ENCODE measurements around the gene XPNPEP3.
"Not testable (repeated sequence)": the region's sequence is repeated elsewhere in the genome, so short reads cannot be mapped to it uniquely, and the experiment has no call there.

The XPNPEP3 gene

DNA sequence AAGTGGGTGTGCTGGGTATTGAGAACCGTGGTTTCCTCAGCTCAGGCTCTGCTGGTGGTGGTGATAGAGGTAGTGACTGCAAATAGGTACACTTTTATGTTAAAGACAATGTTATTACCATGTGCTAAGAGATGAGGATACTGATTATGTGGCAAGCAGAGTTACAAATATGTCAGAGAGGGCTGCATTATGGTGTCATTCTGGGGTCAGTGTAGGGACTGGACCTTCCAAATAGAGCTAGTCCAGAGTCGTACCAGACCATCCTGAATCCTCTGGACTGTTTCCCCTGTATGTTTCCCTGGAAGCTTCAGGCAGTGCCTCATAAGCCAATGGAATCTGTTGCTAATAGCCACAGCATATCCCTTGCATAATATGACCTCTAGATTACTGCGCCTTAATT, 5.1 kb downstream of the XPNPEP3 start, which contains the start of gene DNAJB7:
TSS of gene DNAJB7 (minus strand) at position 101 of the 400 bp plus-strand sequence. CDS start 119 bp downstream, outside the sequence.
- no peak for DNase-seq

DNA sequence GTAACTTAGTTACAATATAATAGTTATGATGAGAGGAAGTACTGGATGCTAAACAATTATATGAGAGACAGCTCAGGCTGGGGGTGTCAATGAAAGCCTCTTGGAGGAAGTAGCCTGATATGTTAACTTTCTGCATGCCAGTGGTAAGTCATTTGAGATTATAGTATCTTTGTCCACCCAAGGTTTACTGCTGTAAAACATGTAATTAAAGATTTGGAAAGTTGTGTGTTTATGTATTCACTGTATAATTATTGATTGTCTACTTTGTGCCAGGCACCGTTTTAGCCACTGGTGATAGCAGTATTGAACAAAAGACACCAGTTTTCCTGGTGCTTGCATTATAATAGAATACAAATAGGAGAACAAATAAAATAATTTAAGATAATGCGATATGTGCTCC, 5.6 kb downstream of the XPNPEP3 start:
- DNase-seq, result no peak

DNA sequence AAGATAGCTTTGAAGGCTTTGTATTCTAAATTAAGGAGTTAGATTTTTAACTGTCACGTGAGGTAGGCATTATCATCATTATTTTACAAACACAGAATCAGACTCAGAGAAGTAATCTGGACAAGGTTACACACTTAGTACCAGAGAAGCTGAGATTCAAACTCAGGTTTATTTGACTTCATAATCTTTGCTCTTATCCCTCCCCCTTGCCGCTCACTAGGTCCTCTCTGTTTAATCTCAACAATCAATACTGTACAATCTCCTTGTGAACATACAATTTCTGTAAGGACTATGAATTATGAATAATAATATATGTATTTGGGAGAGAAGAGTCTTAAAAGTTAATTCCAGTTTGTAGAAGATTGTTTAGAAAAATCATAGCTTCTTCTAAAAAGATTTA, 10.2 kb downstream of the XPNPEP3 start:
- no peak for DNase-seq

DNA sequence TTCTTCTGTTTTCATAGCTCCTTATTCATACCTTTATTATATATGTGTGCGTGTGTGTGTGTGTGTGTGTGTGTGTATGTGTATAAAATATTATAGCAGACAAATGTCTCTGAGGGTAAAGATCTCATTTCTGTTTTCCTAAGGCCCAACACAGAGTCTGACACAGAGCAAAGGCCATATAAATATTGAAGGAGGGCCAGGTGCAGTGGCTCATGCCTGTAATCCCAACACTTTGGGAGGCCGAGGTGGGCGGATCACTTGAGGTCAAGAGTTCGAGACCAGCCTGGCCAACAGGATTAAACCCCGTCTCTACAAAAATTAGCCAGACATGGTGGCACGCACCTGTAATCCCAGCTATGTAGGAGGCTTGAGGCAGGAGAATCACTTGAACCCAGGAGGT, 11.4 kb downstream of the XPNPEP3 start:
- DNase-seq, result not testable (repeated sequence)

DNA sequence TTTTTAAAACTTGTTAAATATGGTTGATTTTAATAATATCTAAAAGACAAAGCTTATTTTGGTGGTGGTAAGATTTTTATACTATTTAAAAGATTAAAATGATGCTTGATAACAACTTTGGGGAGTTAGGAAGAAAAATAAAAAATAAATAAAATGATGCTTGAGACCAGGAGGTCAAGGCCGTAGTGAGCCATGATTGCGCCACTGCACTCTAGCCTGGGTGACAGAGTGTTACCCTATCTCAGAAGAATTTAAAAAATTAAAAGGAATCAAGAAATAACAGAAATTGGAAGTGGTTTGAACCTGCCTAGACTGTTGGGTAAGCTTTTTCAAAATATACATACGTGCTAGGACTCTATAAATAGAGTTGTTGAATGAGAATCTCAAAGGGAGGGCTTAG, 17.1 kb downstream of the XPNPEP3 start:
- no peak for DNase-seq

DNA sequence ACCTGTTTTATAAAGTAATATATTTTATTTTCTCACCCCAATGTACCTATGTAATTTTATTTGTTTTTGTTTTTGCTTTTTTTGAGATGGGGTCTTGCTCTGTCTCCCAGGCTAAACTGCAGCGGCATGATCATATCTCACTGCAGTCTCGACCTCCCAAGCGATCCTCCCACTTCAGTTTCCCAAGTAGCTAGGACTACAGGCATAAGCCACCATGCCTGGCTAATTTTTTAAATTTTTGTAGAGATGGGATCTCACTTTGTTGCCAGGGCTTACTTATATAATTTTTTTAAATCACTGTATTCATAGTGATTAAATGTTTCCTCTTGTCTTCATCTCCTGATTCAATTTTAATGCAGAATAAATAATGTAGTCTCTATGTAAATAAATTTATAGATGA, 18.2 kb downstream of the XPNPEP3 start:
- no peak for DNase-seq

DNA sequence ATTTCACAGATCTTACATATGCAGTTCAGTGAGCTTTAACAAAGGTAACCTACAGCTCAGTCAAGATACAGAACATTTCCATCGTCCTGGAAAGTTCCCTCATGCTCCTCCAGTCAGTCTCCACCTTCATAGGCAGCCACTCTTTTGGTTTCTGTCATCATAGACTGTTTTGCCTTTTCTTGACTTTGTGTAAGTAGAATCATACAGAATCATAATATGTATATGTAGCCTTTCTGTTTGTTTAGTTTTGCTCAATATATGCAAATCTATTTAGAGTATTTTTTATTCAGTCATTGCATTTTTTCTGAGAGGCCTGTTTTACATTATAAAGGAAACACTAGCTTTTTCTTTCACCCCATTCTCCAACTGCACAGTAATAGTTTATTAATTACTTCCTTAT, 20.0 kb downstream of the XPNPEP3 start:
- no peak for DNase-seq

DNA sequence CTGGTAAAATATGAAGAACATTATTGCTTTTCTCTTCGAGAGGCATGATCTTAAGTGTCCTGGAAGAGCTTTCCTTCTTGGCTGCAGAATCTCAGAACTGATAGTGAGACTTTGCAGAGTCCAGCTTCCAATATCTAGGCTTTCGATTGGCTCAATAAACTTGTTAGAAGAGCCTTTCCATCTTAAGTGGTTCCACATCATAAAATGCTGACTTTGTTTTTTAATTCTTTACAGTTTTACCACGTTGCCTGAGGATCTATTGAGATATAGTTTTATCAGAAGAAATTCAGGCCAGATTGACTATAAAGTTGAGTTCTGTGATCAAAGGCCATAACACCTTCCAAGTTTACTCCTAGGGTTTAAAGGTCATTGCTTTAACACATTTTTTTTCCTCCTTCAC, 20.5 kb downstream of the XPNPEP3 start:
- DNase-seq, result no peak

DNA sequence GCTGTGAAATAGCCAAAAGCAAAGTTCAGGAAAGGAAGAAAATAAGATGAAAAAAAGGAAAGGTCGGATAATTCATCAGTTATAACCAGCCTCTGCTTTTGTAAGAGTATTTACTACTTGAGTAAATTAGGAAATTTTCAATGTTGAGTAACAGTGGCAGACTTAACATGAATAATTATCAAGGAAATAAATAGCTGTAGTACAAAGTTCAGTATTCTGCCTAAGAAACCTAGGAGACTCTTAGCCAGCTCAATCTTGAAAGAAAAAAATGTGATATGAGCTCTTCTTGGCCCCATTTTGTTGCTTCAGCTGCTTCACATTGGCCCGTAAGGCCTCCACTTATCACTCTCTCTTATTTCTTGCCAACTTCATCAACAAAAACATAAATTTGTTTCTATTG, 22.0 kb downstream of the XPNPEP3 start:
- no peak for DNase-seq

DNA sequence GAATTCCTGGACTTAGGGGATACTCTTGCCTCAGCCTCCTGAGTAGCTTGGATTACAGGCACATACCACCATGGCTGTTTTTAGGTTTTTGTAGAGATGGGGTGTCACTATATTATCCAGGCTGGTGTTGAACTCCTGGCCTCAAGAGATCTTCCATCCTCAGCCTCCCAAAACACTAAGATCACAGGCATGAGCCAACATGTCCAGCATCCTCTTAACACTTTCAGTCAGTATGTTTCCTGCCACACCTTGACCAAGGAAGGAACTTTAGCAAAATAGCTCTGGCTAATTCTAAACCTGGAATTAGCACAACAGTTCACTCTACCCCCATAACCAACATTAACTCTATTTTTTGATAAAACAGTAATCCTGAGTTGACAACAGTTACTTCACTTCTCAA, 32.2 kb downstream of the XPNPEP3 start:
- DNase-seq, result no peak

DNA sequence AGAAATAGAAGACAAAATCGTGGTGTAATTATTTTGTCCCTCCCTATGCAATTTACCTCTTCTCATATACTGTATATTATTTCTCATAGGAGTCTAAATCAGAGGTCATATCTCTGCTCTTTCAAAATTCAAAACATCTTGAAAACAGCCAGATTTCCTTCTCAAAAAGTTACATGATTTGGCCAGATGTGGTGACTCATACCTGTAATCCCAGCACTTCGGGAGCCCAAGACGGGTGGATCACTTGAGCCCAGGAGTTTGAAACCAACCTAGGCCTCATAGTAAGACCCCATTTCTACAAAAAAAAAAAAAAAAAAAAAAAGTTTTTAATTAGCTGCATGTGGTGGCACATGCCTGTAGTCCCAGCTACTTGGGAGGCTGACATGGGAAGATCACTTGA, 33.9 kb downstream of the XPNPEP3 start:
- no peak for DNase-seq

DNA sequence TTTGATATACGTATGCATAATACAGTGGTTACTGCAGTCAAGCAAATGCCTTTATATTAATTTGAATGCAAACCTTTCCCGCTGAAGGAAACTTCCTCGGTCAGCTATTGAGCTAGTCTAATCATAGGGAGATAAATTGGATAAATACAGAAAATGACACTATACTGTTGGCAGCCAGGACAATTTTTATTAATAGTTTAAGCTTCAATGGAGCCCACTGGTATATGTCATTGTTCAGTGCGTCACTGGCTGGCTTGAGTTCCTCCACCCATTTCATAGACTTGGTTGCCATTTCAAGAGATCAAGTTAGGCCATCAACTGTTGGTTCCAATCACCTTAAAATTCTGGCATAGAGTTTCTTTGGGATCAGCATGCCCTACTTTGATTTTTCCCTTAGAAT, 37.5 kb downstream of the XPNPEP3 start:
- no peak for DNase-seq

DNA sequence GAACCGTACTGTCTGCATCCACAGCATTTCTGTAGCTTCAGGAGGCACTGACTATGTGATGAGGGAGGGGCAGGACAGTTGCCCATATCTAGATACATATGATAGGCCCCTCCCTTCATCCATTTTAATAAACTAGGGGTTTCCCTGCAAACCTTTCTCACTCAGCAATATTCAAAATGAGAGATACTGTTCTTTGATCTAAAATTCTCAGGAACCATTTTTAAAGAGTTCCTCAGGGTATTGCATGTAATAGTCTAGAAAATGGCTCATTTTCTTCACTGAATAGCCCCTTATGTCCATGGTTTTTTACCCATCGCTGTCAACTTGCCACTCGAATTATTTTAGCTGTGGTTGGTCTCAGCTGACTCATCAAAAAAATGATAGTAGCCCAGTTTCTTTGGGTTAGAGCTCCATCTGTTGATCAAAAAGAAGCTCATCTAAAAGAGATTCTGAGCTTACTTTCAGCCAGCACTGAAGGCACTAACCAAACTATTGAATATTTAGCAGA, 42.0 kb downstream of the XPNPEP3 start:
- peak; percentile 1 to 5 for DNase-seq

DNA sequence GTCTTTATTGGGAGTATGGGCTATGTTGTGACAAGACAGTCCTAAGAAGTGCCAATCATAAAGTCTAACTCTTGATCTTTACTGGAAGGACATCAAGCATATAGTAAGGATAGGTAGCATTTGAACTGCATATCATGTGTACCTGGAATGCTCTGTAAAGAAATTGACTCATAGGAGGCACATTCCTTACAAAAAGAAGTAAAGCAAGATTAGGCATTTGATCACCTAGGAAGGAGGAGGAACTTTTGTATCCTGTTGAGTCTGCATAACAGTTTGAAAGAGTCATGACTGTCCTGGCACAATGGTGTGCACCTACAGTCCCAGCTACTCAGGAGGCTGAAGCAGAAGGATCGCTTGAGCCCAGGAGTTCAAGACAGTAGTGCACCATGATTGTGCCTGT, 47.2 kb downstream of the XPNPEP3 start:
- DNase-seq, result no peak

DNA sequence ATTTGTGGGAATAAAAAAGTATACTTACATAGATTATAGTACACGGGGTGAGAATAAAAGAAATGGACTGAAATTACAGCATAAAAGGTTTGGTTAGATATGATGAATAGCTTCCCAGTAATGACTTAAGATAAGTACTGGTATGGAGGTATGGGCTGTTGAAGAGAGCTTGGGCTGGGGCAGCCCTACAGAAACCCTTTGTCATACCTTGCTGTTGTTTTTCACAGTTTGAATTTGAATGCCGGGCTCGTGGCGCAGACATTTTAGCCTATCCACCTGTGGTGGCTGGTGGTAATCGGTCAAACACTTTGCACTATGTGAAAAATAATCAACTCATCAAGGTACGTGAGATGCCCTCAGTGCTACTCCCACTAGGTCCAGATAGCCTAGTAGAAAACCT, 51.9 kb downstream of the XPNPEP3 start:
- DNase-seq, result no peak

DNA sequence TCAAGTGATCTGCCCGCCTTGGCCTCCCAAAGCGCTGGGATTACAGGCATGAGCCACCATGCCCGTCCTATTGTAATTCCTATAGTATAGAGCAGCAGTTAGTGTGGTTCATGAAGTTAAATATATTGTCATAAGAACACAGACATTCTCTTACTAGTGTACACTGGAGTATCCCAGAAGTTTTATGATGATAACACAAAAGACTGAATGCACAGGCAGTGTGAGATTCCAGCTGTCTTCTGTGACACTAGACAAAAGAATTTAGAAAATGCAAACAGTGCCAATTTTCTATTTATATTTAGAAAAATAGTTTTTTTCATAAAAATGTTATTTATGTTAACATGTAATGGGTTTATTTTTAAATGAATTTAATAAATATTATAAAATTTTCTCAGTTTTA, 54.8 kb downstream of the XPNPEP3 start:
- no peak for DNase-seq

DNA sequence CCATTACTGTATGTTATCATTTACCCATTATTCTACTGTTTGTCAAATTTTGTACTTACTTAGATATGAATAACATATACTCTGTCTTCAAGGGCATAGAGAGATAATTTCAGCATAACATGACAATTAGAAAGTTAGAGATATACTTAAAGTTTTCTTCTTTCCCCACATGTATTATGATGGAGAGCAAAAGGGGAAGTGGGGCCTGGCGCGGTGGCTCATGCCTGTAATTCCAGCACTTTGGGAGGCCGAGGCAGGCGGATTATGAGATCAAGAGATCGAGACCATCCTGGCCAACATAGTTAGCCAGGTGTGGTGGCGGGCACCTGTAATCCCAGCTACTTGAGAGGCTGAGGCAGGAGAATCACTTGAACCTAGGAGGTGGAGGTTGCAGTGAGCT, 56.0 kb downstream of the XPNPEP3 start:
- DNase-seq, result not testable (repeated sequence)

DNA sequence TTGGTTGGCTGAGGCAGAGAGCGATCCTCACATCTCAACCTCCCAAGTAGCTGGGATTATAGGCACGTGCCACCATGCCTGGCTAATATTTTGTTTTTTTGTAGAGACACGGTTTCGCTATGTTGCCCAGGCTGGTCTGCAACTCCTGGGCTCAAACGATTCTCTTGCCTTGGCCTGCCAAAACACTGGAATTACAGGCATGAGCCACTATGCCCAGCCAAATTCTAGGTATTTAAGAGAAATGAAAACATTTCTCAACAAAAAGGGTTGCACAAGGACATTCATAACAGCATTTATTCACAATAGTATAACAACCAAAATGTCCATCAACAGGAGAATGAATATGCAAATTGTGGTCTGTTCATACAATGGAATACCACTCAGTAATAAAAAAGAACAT, 62.5 kb downstream of the XPNPEP3 start:
- DNase-seq, result no peak

DNA sequence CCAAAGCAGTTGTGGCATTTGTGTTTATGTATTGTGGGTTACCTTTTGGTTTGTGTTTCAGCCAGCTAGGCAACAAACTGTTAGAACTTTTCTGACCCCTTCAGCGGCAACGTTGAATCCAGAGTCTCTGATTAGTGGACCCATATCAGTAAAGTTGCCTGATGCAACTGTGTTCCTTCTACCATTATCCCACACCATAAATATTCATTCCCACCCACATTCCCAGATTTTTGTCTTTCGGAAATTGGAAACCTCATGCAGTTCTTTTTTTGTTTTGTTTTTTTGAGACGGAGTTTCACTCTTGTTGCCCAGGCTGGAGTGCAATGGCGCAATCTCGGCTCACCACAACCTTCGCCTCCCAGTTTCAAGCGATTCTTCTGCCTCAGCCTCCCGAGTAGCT, 63.6 kb downstream of the XPNPEP3 start:
- DNase-seq, result no peak

DNA sequence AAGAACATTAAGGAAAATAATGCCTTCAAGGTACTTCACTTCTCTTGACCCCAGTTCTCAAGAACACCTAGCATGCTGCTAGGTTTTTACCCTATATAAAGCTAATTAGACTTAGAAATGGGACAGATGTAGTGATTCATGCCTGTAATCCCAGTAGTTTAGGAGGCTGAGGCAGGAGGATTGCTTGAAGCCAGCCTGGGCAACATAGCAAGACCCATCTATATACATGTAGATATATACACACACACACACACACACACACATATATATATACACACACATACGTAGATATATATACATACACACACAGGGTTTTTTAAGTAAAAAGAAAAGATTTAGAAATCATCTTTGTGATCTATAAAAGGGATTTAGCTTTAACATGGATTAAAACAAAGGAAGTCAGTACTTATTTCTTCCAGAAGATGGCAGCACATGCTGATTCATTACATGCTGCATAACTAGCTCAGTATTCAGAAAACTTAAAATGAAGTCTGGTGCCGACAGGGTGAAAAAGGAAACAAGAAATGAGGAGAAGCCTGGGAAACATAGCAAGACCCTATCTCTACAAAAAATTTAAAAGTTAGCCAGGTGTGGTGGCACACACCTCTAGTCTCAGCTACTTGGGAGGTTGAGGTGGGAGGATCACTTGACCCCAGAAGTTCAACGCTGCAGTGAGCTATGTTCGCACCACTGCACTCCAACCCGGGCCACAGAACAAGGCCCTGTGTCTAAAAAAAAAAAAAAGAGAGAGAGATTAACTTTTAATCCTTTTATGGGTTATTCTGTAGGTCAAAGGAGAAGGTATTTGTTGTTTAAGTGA, 65.7 kb downstream of the XPNPEP3 start:
- DNase-seq, result peak; percentile 3 to 31

DNA sequence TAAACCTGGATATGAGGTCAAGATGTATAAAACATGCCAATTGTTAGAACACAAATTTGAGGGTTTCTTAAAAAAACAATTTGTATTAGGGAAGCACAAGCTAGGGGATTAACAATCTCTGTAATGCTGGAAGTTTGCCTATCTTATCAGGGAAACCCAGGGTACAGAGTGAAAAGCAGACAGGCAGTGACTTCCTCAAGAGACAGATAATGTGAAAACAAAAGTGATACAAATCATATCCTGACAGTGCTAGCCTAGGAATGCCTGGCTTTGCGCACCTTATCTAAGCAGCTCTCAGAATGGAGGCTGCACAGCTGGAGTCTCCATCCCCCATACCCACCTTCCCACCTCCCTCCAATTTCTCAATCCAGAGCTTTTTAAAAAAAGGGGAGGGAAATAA, 71.7 kb downstream of the XPNPEP3 start:
- DNase-seq, result no peak

DNA sequence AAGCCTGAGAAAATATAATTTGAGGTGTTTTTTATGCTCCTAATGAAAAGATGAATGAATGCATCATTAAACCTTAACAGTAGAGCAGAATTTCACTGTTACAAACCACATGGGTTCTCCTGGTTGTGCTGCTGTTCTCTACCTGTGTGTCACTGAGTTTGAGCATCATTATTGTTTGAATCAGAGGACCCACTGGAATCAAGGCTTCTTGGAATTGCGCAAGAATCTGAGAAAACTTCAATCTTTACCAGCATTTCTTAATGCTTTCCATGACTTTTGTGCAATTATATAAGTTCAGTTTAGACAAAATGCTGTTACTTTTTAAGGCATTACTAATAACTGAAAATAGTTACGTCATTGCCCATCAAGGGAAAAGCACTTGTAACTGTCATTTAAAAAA, 75.4 kb downstream of the XPNPEP3 start:
- no peak for DNase-seq

DNA sequence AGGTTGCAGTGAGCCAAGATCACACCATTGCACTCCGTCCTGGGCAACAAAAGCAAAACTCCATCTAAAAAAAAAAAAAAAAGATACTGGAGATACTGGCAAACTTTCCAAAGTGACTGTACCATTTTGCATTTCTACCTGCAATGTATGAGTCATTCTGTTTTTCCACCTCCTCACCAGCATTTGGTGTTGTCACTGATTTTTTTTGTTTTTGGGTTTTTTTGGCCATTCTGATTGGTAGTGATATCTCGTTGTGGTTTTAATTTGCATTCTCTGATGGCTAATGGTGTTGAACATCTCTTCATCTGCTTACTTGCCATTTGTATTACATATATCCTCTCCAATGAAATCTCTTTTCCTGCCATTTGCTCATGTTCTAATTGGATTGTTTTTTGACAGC, 82.3 kb downstream of the XPNPEP3 start:
- no peak for DNase-seq

DNA sequence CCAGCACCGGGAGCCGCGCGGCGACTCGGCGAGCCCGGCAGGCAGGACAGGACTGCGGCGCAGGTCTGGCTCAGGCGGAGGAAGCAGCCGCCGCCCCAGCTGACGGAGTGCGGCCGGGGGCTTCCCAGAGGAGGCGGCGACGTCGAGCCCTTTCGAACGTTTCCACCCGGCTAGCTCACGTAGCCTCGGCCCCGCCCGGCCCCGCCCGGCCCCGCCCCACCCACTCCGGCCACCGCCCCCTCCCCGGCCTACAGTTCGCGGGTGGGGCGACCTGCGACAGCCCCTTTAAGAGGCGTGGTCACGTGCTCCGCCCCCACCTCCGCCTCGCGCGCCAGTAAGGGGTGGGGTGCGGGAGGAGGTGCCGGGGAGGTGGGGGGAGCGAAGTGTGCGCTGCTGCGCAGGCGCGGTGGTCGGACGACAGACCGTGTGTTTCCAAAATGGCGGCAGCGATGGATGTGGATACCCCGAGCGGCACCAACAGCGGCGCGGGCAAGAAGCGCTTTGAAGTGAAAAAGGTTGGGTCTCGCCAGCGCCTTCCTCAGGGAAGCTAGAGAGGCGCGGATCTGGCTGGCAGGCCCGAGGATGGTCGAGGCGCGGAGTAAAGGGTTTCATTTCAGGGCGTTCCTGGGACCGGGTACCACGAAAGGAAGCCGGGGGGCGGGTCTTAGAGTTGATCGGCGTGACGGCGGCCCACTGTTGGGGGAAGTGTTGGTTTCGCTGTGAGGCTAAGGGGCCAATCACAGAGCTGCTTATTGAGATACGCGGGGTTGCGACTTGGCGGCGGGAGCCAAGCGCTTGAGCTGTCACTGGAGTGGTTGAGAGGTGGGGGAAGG, 94.2 kb downstream of the XPNPEP3 start, which contains the start of gene RBX1:
TSS of gene RBX1 (plus strand) at position 417 of the 833 bp plus-strand sequence. CDS start at position 438, 21 bp downstream.
- DNase-seq, result peak; percentile 98 to 99

Data from activated CD4-positive, alpha-beta T cell treated with anti-CD3 and anti-CD28 coated beads for 4 hours (primary cell).